SK-N-SH (cell line): ENCODE measurements around the gene CISH.

Experiments used
- CTCF ChIP-seq: fragments of 200-600 bp; sonication (generic); IDR thresholded peaks from 2 replicates; pipeline ENCODE4 v1.6.1; 2017; ENCODE audit warnings: antibody characterized with exemption, mild to moderate bottlenecking, moderate library complexity
- EP300 ChIP-seq, 2 experiments: IDR thresholded peaks; 2 replicates each; pipeline versions ENCODE4 v1.4.0 to v1.6.1; 2012; ENCODE audit warnings: borderline replicate concordance in 1 of 2, low read depth in 1 of 2, low read length in 1 of 2
- EZH2phosphoT487 ChIP-seq: fragments of 200-600 bp; sonication (generic); IDR thresholded peaks from 2 replicates; pipeline ENCODE4 v1.6.1; 2017; ENCODE audit warnings: low read depth, mixed run types, mild to moderate bottlenecking, antibody characterized with exemption, moderate library complexity, borderline replicate concordance
- FOSL2 ChIP-seq: IDR thresholded peaks from 2 replicates; pipeline ENCODE4 v1.4.0; 2012; ENCODE audit warnings: low read depth, mild to moderate bottlenecking, moderate library complexity, borderline replicate concordance
- GABPA ChIP-seq: IDR thresholded peaks from 2 replicates; pipeline ENCODE4 v1.4.0; 2012; ENCODE audit warnings: low read depth, mild to moderate bottlenecking
- JUND ChIP-seq: IDR thresholded peaks from 2 replicates; pipeline ENCODE4 v1.4.0; 2012
- NFIC ChIP-seq: IDR thresholded peaks from 2 replicates; pipeline ENCODE4 v1.4.0; 2012; ENCODE audit warnings: borderline replicate concordance
- POLR2AphosphoS5 ChIP-seq: IDR thresholded peaks from 2 replicates; pipeline ENCODE4 v1.6.1; 2012; ENCODE audit warnings: low read depth, low read length
- RFX5 ChIP-seq: IDR thresholded peaks from 2 replicates; pipeline ENCODE4 v1.6.1; 2012; ENCODE audit warnings: mild to moderate bottlenecking, improper control_type of control experiment, low read length
- SIN3A ChIP-seq: IDR thresholded peaks from 2 replicates; pipeline ENCODE4 v1.6.1; 2012; ENCODE audit warnings: low read depth, mild to moderate bottlenecking, low read length, moderate library complexity, borderline replicate concordance
- TAF1 ChIP-seq: IDR thresholded peaks from 2 replicates; pipeline ENCODE4 v1.6.1; 2012; ENCODE audit warnings: low read depth, mild to moderate bottlenecking, low read length, moderate library complexity, borderline replicate concordance
- TF ChIP-seq, protein P1 (sequence below): fragments of 150-350 bp; IDR thresholded peaks from 2 replicates; pipeline ENCODE4 v1.6.1; 2017; ENCODE audit warnings: antibody characterized with exemption, low read length, low read depth, borderline replicate concordance

DNA sequence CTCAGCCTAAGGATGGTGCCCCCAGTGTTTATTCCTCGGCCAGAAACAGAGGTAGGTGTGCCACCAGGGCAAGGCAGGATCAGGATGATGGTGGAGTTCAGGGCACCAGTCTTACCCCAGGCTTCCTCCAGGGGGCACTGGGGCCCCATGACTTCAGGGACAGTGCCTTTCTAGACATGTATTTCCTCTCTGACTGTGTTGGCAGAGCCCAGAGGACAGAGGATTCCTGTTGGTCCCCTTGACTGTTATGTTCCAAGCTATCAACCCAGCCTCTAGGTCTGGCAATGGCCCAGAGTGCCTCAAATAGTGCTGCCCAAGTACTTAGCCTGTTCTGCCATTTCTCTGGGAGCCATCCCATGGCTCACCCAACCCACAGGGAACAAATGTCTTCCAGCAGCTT is 39.4 kb downstream of the CISH start:
- TF ChIP-seq CTCF = peak; percentile 82
- TF ChIP-seq NFIC = no peak
- TF ChIP-seq, protein P1, sequence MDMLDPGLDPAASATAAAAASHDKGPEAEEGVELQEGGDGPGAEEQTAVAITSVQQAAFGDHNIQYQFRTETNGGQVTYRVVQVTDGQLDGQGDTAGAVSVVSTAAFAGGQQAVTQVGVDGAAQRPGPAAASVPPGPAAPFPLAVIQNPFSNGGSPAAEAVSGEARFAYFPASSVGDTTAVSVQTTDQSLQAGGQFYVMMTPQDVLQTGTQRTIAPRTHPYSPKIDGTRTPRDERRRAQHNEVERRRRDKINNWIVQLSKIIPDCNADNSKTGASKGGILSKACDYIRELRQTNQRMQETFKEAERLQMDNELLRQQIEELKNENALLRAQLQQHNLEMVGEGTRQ = no peak
- TF ChIP-seq FOSL2 = no peak
- TF ChIP-seq EP300 (IDR thresholded peaks at IDR 0.05; ENCODE audit: borderline replicate concordance in 1 of 2, low read depth in 1 of 2, low read length in 1 of 2) = no peak
- no peak for TF ChIP-seq TAF1
- TF ChIP-seq JUND = no peak
- no peak for TF ChIP-seq RFX5
- TF ChIP-seq SIN3A = no peak; the same call in 1 of the 2 replicates
- no peak for TF ChIP-seq POLR2AphosphoS5
- no peak for TF ChIP-seq GABPA
- TF ChIP-seq EZH2phosphoT487 = no peak
